Glutamatergic neuron (in vitro differentiated cells): ENCODE measurements around the gene TAX1BP3. TPM values are rescaled to one million over a fixed set of nuclear protein-coding genes. Genes with fewer than 3 reads are reported as not detected.
"Not testable (repeated sequence)": the region's sequence is repeated elsewhere in the genome, so short reads cannot be mapped to it uniquely, and the experiment has no call there.

Source experiments
- DNase-seq: peaks from one replicate; pipeline ENCODE4 v3.0.0; 2022
- H3K27ac Mint-ChIP-seq: one replicate; pipeline ENCODE4 v1.8.0; 2020; ENCODE audit warnings: mild to moderate bottlenecking, mixed read lengths, inconsistent platforms; ENCODE audit not compliant: unreplicated experiment
- H3K27me3 Mint-ChIP-seq: one replicate; pipeline ENCODE4 v1.8.0; 2020; ENCODE audit warnings: mild to moderate bottlenecking, moderate library complexity, mixed read lengths, inconsistent platforms; ENCODE audit not compliant: unreplicated experiment
- H3K36me3 Mint-ChIP-seq: one replicate; pipeline ENCODE4 v1.8.0; 2020; ENCODE audit warnings: mild to moderate bottlenecking, mixed read lengths, inconsistent platforms; ENCODE audit not compliant: unreplicated experiment
- H3K4me1 Mint-ChIP-seq: one replicate; pipeline ENCODE4 v1.8.0; 2020; ENCODE audit warnings: mild to moderate bottlenecking, low read depth, mixed read lengths, inconsistent platforms; ENCODE audit not compliant: unreplicated experiment
- H3K4me3 Mint-ChIP-seq: one replicate; pipeline ENCODE4 v1.8.0; 2020; ENCODE audit warnings: mild to moderate bottlenecking, mixed read lengths, inconsistent platforms; ENCODE audit not compliant: unreplicated experiment
- H3K9me3 Mint-ChIP-seq: one replicate; pipeline ENCODE4 v1.8.0; 2020; ENCODE audit warnings: mild to moderate bottlenecking, moderate library complexity, mixed read lengths, inconsistent platforms; ENCODE audit not compliant: unreplicated experiment
- total RNA-seq: library from RNA; stranded (reverse); fragmentation: NEBNext Ultra II Directional; extraction: Animal tissue kit (Norgen Biotek cat#: 25700); gene quantifications from one replicate; pipeline ENCODE4 v1.2.1, GENCODE V29; 2021; ENCODE audit not compliant: unreplicated experiment
- TF ChIP-seq, protein P1 (sequence below): fragments of 200-600 bp; sonication (generic); IDR thresholded peaks from one replicate; pipeline ENCODE4 v1.5.0; 2021; ENCODE audit not compliant: partially characterized antibody, unreplicated experiment

The TAX1BP3 gene
- total RNA-seq, 1 donor from 2014 or later, result 91.4 TPM

DNA sequence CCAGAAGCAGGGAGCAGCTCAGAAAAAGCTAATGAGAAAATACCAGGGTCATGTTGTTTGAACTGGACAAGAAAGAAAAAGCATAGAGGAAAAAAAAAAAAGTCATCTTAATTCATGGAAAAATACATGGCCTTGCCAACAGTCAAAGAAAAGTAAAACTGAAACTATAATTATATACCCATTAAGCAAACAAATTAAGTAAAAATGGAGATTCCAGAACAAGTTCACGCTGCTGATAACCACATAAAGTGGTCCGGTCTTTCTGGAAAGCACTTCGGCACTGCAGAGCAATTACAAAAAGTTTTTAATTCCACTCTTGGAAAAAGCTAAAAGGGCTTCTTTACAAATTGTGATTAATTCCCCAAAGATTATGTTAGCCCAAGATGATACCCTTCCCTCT, 40.0 kb upstream of the TAX1BP3 start:
- peaks cover 3% of the 10 kb centered on the region for H3K9me3 Mint-ChIP-seq
- no peak for DNase-seq
- TF ChIP-seq, protein P1, sequence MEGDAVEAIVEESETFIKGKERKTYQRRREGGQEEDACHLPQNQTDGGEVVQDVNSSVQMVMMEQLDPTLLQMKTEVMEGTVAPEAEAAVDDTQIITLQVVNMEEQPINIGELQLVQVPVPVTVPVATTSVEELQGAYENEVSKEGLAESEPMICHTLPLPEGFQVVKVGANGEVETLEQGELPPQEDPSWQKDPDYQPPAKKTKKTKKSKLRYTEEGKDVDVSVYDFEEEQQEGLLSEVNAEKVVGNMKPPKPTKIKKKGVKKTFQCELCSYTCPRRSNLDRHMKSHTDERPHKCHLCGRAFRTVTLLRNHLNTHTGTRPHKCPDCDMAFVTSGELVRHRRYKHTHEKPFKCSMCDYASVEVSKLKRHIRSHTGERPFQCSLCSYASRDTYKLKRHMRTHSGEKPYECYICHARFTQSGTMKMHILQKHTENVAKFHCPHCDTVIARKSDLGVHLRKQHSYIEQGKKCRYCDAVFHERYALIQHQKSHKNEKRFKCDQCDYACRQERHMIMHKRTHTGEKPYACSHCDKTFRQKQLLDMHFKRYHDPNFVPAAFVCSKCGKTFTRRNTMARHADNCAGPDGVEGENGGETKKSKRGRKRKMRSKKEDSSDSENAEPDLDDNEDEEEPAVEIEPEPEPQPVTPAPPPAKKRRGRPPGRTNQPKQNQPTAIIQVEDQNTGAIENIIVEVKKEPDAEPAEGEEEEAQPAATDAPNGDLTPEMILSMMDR, result no peak
- no peak overlapping the region for H3K4me3 Mint-ChIP-seq
- peaks cover 11% of the 10 kb centered on the region for H3K36me3 Mint-ChIP-seq
- H3K27me3 Mint-ChIP-seq, result peaks cover 4% of the 10 kb centered on the region
- H3K27ac Mint-ChIP-seq, result no peak overlapping the region
- no peaks in the 10 kb centered on the region for H3K4me1 Mint-ChIP-seq

DNA sequence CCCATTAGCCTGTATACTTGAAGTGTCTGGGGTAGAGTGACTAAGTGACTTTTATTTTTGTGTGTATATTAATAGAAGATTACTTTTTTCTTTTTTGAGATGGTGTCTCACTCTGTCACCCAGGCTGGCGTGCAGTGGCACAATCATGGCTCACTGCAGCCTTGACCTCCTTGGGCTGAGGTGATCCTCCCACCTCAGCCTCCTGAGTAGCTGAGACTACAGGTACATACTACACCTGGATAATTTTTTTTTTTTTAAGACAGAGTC, 37.3 kb upstream of the TAX1BP3 start:
- H3K27ac Mint-ChIP-seq, result not testable (repeated sequence)

DNA sequence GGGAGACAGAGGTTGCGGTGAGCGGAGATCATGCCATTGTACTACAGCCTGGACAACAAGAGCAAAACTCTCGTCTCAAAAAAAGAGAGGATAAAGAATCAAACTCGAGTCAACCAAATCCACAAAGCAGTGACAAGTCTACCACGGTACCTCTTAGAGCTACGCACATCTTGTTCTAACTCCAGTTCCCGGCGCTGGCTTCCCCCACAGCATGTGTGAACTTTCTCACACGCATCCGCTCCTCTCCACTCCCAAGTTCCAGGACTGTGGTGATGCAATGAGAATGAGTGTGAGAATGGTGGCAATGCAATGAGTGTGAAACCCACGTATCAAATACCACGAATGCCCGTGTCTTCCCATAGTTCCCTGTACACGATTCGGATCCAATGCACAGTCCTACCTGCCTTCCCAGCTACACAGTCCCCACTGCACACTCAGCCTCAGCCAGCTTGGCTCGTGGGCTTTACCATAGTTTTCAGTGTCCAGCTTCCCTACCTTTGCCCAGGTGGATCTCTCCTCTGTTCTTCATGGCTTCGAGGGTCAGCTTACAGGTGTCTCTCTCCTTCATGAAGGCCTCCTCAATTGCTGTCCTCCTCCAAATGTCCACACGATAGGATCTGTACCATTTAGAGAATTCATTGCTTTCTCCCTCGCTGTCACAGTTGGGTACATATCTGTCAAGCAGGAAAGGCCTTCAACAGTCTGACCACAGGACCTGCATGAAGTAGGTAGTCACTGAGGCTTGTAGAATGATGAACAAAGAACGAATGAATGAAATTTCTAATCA, 36.7 kb upstream of the TAX1BP3 start:
- no peak overlapping the region for H3K27ac Mint-ChIP-seq
- H3K4me3 Mint-ChIP-seq, result no peak overlapping the region
- H3K36me3 Mint-ChIP-seq, result peaks cover 26% of the 10 kb centered on the region
- H3K27me3 Mint-ChIP-seq, result peaks cover 4% of the 10 kb centered on the region
- TF ChIP-seq, protein P1, result no peak
- no peak for DNase-seq
- H3K4me1 Mint-ChIP-seq, result no peaks in the 10 kb centered on the region
- peaks cover 2% of the 10 kb centered on the region for H3K9me3 Mint-ChIP-seq

More for the DNA sequence above, 37.3 kb upstream of the TAX1BP3 start:
- H3K36me3 Mint-ChIP-seq, result peaks cover 26% of the 10 kb centered on the region
- not testable (repeated sequence) for H3K9me3 Mint-ChIP-seq, H3K27me3 Mint-ChIP-seq, H3K4me3 Mint-ChIP-seq, DNase-seq, H3K4me1 Mint-ChIP-seq

DNA sequence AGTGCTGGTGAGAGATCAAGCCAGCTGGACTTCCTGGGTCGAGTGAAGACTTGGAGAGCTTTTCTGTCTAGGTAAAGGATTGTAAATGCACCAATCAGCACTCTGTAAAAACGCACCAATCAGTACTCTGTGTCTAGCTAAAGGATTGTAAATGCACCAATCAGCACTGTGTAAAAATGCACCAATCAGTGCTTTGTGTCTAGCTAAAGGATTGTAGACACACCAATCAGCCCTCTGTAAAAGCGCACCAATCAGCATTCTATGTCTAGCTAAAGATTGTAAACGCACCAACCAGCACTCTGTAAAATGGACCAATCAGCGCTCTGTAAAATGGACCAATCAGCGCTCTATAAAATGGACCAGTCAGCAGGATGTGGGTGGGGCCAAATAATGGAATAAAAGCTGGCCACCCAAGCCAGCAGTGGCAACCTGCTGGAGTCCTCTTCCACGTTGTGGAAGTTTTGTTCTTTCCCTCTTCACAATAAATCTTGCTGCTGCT, 33.7 kb upstream of the TAX1BP3 start:
- H3K4me3 Mint-ChIP-seq, H3K27me3 Mint-ChIP-seq, H3K27ac Mint-ChIP-seq, H3K9me3 Mint-ChIP-seq, H3K4me1 Mint-ChIP-seq, DNase-seq: not testable (repeated sequence)
- peaks cover 26% of the 10 kb centered on the region for H3K36me3 Mint-ChIP-seq

DNA sequence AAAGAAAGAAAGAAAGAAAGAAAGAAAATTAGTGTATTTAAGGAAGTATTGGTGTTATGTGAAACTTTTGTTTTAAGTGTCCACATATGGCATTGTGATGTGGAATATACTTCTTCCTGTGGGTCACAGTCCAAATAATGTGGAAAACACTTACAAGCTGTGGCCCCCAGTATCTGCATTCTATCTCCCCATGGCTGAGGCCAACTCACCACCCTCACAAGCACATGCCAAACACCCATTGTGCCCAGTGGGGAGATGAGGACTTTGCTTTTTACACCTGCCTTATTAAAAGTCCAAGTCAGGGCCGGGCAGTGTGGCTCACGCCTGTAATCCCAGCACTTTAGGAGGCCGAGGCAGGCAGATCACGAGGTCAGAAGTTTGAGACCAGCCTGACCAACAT, 31.6 kb upstream of the TAX1BP3 start:
- TF ChIP-seq, protein P1, result no peak
- Mint-ChIP-seq H3K27ac (no peak overlapping the region), H3K4me3 (no peak overlapping the region), H3K9me3 (peaks cover 2% of the 10 kb centered on the region), H3K36me3 (peaks cover 21% of the 10 kb centered on the region), H3K4me1 (no peaks in the 10 kb centered on the region), H3K27me3 (no peaks in the 10 kb centered on the region)
- no peak for DNase-seq

DNA sequence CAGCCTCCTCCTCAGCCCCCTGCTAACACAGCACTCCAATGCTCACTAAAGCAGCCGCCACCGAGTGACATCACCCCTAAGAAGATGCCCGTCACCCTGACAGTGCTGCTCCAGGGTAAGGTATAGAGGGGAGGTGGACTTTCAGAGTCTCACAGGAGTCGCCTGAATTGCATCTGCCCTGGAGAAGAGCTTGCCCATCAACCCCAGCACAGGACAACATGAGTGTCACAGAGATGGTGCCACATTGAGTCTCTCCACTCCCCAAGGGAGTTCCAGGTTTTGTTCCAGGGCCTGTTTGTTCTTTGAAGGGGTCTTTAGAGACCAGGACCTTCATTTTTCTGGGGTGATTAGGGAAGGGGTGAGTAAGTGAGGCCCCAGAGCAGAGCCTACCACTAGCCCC, 29.8 kb upstream of the TAX1BP3 start:
- DNase-seq, result no peak
- TF ChIP-seq, protein P1, result no peak
- peaks cover 15% of the 10 kb centered on the region for H3K36me3 Mint-ChIP-seq
- peaks cover 4% of the 10 kb centered on the region for H3K9me3 Mint-ChIP-seq
- peaks cover 4% of the 10 kb centered on the region for H3K27me3 Mint-ChIP-seq
- no peak overlapping the region for H3K27ac Mint-ChIP-seq
- peaks cover 5% of the 10 kb centered on the region for H3K4me1 Mint-ChIP-seq
- H3K4me3 Mint-ChIP-seq, result no peak overlapping the region
